Measurements from ENCODE around the gene PRDM1.
A peak's percentile ranks its signal among the peaks of the same experiment; 100 is the strongest.

The PRDM1 gene

GRCh38 chr6:106099235-106099537, 13.1 kb downstream of the PRDM1 start:
- no peak for DNase-seq (ENCODE audit: insufficient read length)
- FAIRE-seq = no peak
- TF ChIP-seq POLR2AphosphoS5 (IDR thresholded peaks at IDR 0.05; ENCODE audit: low read depth, low read length) = no peak
- TF ChIP-seq TAF1 (IDR thresholded peaks at IDR 0.05; ENCODE audit: borderline replicate concordance, low read depth, low read length) = no peak
- no peak for TF ChIP-seq POLR2A (IDR thresholded peaks at IDR 0.05; ENCODE audit: low read depth, low read length)

DNA sequence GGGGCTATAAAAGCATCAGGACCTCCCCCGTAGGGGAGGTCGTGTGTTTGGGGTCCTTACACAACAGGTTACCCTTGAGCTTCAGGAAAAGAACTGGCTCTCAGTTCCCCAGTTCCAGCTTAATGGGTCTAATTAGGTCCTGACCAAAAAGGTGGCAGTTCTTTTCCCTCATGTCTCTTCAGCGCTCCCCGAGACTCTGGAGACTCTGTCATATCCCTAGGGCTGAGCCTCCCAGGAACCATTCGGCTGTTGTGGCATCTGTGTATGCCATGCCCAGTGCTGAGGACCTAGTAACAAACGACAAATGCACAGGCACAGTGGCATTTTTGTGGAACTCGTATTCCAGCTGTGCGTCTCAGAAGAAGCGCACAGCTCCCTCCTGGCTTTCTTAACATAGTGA, 14.6 kb downstream of the PRDM1 start:
- DNase-seq (ENCODE audit: insufficient read length) (no peak), FAIRE-seq (no peak)
- no peak for TF ChIP-seq TAF1 (IDR thresholded peaks at IDR 0.05; ENCODE audit: borderline replicate concordance, low read depth, low read length)
- peak; percentile 33; the same call in 1 of the 2 replicates for TF ChIP-seq POLR2AphosphoS5 (IDR thresholded peaks at IDR 0.05; ENCODE audit: low read depth, low read length)

DNA sequence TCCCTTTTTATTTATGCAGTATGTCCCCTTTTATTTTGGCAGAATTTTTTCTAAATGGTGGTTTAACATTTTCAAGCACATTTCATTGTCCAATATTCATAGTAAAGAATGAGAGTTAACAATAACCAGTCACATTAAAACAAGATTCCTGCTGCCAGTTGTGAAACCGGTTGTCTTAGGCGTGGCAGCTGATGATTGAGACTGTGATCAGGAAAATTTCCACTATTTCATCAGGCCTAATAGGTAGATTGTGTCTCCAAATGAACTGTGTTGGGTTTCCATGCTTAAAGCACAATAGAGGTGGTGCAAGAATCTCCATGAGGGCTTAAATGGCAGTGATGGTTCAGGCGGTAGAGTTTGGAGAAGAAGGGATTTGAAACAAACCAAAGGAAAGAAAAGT, 15.3 kb downstream of the PRDM1 start:
- DNase-seq (ENCODE audit: insufficient read length) (no peak), FAIRE-seq (no peak)
- TF ChIP-seq POLR2AphosphoS5 (IDR thresholded peaks at IDR 0.05; ENCODE audit: low read depth, low read length) (no peak), TAF1 (IDR thresholded peaks at IDR 0.05; ENCODE audit: borderline replicate concordance, low read depth, low read length) (no peak), POLR2A (IDR thresholded peaks at IDR 0.05; ENCODE audit: low read depth, low read length) (no peak)

DNA sequence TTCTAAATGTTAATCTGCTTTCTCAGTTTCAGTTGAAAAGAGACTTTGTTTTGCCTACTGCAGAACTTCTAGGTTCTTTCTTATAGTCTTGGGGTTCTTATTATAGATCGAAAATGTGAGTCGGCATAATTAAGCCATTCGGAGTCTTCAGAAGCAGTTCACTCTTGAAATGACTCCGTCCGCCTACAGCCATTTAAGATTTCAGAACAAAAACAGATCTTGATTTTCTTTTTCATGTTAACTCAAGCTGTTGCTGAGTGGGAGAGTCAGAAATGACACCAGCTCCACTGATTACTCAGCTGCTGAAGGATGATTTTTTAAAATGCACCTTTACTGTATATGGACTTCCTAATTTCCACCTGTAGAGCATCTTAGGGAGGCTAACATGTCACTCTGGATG, 15.9 kb downstream of the PRDM1 start:
- FAIRE-seq (peak; percentile 97), DNase-seq (ENCODE audit: insufficient read length) (no peak)
- no peak for TF ChIP-seq POLR2A (IDR thresholded peaks at IDR 0.05; ENCODE audit: low read depth, low read length)
- TF ChIP-seq TAF1 (IDR thresholded peaks at IDR 0.05; ENCODE audit: borderline replicate concordance, low read depth, low read length) = no peak
- no peak for TF ChIP-seq POLR2AphosphoS5 (IDR thresholded peaks at IDR 0.05; ENCODE audit: low read depth, low read length)

DNA sequence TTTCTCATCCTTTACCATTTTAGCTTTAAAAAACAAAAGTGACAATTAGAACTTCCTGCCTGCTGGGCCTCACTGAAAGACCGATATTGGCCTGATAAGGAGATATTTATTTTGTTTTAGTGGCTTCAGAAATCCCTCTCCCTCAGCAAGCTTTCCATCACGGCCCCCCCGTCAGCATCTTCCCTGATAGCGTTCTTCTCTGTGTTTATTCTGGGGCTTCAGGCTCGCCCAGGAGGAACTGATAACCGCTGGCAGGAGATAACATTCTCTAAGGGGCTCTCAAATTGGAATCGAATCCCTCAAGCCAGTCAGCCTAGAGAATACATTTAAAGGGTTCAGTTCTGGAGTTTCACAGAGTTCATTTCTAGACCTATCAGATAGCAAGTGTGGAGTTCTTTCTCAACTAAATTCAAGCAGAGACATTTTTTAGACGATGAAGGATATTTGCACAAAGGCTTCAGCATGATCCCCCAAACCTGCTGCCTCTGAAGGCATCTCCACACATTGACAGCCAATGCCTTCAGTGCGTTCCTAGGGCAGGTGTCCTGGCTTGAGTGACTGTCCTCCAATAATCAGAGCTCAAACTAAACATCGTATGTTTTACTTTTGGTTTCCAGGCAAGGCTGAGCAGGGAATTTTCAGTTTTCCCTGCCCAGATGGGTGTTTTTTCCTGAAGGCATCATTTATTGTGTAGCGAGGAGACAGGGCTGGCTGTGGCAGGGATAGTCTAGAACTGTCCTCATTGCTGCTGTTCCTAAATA, 17.0 kb downstream of the PRDM1 start:
- no peak for FAIRE-seq
- DNase-seq (ENCODE audit: insufficient read length) = no peak
- no peak for TF ChIP-seq POLR2AphosphoS5 (IDR thresholded peaks at IDR 0.05; ENCODE audit: low read depth, low read length)
- no peak for TF ChIP-seq TAF1 (IDR thresholded peaks at IDR 0.05; ENCODE audit: borderline replicate concordance, low read depth, low read length)
- no peak for TF ChIP-seq POLR2A (IDR thresholded peaks at IDR 0.05; ENCODE audit: low read depth, low read length)

DNA sequence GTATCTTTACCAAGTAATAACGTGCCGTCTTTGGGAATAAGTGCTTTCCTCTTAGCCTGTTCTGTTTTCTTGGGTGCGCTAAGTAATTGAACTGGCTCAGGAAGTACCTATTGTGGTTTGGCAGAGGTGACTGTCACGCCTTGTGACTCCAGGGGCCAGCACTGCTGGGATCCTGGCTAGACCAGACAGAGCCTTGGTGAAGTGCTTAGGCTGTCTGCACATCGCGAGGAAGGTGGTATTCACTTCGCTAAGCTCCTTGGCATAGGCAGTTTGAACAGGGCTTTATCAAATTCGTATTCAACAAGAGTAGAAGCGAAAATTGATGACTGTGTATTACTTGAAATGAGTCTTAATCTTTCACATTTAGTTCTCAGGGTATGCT, 17.6 kb downstream of the PRDM1 start:
- peak; percentile 48 for DNase-seq (ENCODE audit: insufficient read length)
- TF ChIP-seq POLR2A (IDR thresholded peaks at IDR 0.05; ENCODE audit: low read depth, low read length) = no peak
- TF ChIP-seq POLR2AphosphoS5 (IDR thresholded peaks at IDR 0.05; ENCODE audit: low read depth, low read length) = peak; percentile 49; the same call in 1 of the 2 replicates
- TF ChIP-seq TAF1 (IDR thresholded peaks at IDR 0.05; ENCODE audit: borderline replicate concordance, low read depth, low read length) = no peak
- FAIRE-seq = peak; percentile 90

- DNase-seq (ENCODE audit: insufficient read length) = no peak
- no peak for FAIRE-seq
- TF ChIP-seq TAF1 (IDR thresholded peaks at IDR 0.05; ENCODE audit: borderline replicate concordance, low read depth, low read length) (no peak), POLR2AphosphoS5 (IDR thresholded peaks at IDR 0.05; ENCODE audit: low read depth, low read length) (no peak), POLR2A (IDR thresholded peaks at IDR 0.05; ENCODE audit: low read depth, low read length) (no peak)
Measured at GRCh38 chr6:106104476-106104875, 18.3 kb downstream of the PRDM1 start.

- FAIRE-seq (no peak), DNase-seq (ENCODE audit: insufficient read length) (no peak)
- no peak for TF ChIP-seq POLR2AphosphoS5 (IDR thresholded peaks at IDR 0.05; ENCODE audit: low read depth, low read length)
- TF ChIP-seq POLR2A (IDR thresholded peaks at IDR 0.05; ENCODE audit: low read depth, low read length) = no peak
- no peak for TF ChIP-seq TAF1 (IDR thresholded peaks at IDR 0.05; ENCODE audit: borderline replicate concordance, low read depth, low read length)
Measured at GRCh38 chr6:106104941-106105340, 18.8 kb downstream of the PRDM1 start.

DNA sequence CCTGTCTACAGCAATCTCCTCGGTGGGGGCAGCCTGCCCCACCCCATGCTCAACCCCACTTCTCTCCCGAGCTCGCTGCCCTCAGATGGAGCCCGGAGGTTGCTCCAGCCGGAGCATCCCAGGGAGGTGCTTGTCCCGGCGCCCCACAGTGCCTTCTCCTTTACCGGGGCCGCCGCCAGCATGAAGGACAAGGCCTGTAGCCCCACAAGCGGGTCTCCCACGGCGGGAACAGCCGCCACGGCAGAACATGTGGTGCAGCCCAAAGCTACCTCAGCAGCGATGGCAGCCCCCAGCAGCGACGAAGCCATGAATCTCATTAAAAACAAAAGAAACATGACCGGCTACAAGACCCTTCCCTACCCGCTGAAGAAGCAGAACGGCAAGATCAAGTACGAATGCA, 19.4 kb downstream of the PRDM1 start:
- FAIRE-seq (no peak), DNase-seq (ENCODE audit: insufficient read length) (no peak)
- TF ChIP-seq POLR2A (IDR thresholded peaks at IDR 0.05; ENCODE audit: low read depth, low read length) (no peak), POLR2AphosphoS5 (IDR thresholded peaks at IDR 0.05; ENCODE audit: low read depth, low read length) (no peak), TAF1 (IDR thresholded peaks at IDR 0.05; ENCODE audit: borderline replicate concordance, low read depth, low read length) (no peak)

DNA sequence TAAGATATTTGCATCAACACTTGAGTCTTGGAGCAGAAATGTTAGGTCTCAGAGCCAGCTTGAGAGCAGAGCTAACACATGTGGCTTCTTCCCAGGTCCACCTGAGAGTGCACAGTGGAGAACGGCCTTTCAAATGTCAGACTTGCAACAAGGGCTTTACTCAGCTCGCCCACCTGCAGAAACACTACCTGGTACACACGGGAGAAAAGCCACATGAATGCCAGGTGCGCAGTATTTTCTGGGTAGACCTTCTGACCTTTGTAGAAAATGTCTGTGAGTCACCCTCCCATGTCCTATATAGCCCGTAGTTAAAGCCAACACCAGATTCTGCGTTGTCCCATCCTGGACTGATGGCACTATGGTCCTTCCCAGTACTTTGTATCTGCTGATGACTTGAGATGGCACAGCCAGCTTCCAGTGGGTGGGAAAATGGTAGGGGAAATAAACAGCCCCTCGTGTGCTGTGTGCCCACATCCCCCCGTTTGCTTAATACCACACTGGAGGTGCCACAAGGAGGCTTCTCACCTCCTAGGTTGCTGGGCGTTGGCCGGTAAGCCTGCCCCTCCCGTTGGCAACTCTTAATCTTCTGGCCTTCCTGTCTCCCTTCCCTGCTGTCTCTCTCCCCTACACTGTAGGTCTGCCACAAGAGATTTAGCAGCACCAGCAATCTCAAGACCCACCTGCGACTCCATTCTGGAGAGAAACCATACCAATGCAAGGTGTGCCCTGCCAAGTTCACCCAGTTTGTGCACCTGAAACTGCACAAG, 20.3 kb downstream of the PRDM1 start:
- DNase-seq (ENCODE audit: insufficient read length) (no peak), FAIRE-seq (no peak)
- TF ChIP-seq POLR2A (IDR thresholded peaks at IDR 0.05; ENCODE audit: low read depth, low read length) (no peak), POLR2AphosphoS5 (IDR thresholded peaks at IDR 0.05; ENCODE audit: low read depth, low read length) (no peak)

DNA sequence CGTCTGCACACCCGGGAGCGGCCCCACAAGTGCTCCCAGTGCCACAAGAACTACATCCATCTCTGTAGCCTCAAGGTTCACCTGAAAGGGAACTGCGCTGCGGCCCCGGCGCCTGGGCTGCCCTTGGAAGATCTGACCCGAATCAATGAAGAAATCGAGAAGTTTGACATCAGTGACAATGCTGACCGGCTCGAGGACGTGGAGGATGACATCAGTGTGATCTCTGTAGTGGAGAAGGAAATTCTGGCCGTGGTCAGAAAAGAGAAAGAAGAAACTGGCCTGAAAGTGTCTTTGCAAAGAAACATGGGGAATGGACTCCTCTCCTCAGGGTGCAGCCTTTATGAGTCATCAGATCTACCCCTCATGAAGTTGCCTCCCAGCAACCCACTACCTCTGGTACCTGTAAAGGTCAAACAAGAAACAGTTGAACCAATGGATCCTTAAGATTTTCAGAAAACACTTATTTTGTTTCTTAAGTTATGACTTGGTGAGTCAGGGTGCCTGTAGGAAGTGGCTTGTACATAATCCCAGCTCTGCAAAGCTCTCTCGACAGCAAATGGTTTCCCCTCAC, 21.0 kb downstream of the PRDM1 start:
- TF ChIP-seq TAF1 (IDR thresholded peaks at IDR 0.05; ENCODE audit: borderline replicate concordance, low read depth, low read length) (no peak), POLR2A (IDR thresholded peaks at IDR 0.05; ENCODE audit: low read depth, low read length) (no peak), POLR2AphosphoS5 (IDR thresholded peaks at IDR 0.05; ENCODE audit: low read depth, low read length) (no peak)
- DNase-seq (ENCODE audit: insufficient read length) (no peak), FAIRE-seq (peak; percentile 62)

- no peak for DNase-seq (ENCODE audit: insufficient read length)
- TF ChIP-seq POLR2A (IDR thresholded peaks at IDR 0.05; ENCODE audit: low read depth, low read length) = no peak
- TF ChIP-seq TAF1 (IDR thresholded peaks at IDR 0.05; ENCODE audit: borderline replicate concordance, low read depth, low read length) = no peak
- TF ChIP-seq POLR2AphosphoS5 (IDR thresholded peaks at IDR 0.05; ENCODE audit: low read depth, low read length) = no peak
- FAIRE-seq = no peak
Measured at GRCh38 chr6:106108129-106108528, 22.0 kb downstream of the PRDM1 start.

All from GM12892 (cell line).